Epithelial cell of proximal tubule (primary cell): ENCODE results near the gene IFNB1. TPM values are rescaled to one million over a fixed set of nuclear protein-coding genes. Genes with fewer than 3 reads are reported as not detected.

Experiments
- DNase-seq: peaks from one replicate; pipeline ENCODE4 v3.0.0-alpha.2; 2011; ENCODE audit warnings: low read depth
- H3K4me3 ChIP-seq: 2 replicates; pipeline ENCODE4 v1.5.1; 2011; ENCODE audit warnings: low read depth, mild to moderate bottlenecking, low read length
- total RNA-seq: library from RNA; depleted of rRNA; stranded (reverse); fragments of >200 nt; gene quantifications from 2 replicates; pipeline ENCODE4 v1.2.3, GENCODE V29; 2015
- TF ChIP-seq, protein P1 (sequence below): conservative IDR thresholded peaks from 2 replicates; pipeline ENCODE4 v1.5.1; 2012; ENCODE audit warnings: low read depth, mild to moderate bottlenecking, low read length

Gene IFNB1
- total RNA-seq, 1 donor from 2014 or later, result not detected

DNA sequence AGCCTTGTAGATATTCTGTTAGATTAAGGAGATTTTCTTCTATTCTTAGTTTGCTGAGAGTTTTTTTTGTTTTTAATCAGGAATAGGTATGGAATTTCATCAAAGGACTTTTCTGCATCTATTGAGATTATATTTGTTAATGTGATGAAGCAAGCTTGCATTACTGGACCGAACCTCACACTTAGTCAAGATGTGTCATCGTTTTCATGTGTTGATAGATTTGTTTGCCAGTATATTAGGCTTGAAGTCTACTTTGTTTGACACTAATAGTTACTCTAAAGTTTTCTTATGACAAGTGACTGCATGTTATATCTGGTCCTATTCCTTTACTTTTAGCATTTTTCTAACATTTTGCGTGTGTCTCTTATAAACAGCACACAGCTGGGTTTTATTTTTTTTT lies 33.9 kb downstream of the IFNB1 start:
- DNase-seq, result no peak
- TF ChIP-seq, protein P1, sequence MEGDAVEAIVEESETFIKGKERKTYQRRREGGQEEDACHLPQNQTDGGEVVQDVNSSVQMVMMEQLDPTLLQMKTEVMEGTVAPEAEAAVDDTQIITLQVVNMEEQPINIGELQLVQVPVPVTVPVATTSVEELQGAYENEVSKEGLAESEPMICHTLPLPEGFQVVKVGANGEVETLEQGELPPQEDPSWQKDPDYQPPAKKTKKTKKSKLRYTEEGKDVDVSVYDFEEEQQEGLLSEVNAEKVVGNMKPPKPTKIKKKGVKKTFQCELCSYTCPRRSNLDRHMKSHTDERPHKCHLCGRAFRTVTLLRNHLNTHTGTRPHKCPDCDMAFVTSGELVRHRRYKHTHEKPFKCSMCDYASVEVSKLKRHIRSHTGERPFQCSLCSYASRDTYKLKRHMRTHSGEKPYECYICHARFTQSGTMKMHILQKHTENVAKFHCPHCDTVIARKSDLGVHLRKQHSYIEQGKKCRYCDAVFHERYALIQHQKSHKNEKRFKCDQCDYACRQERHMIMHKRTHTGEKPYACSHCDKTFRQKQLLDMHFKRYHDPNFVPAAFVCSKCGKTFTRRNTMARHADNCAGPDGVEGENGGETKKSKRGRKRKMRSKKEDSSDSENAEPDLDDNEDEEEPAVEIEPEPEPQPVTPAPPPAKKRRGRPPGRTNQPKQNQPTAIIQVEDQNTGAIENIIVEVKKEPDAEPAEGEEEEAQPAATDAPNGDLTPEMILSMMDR, result no peak
- H3K4me3 ChIP-seq, result no peak overlapping the region

DNA sequence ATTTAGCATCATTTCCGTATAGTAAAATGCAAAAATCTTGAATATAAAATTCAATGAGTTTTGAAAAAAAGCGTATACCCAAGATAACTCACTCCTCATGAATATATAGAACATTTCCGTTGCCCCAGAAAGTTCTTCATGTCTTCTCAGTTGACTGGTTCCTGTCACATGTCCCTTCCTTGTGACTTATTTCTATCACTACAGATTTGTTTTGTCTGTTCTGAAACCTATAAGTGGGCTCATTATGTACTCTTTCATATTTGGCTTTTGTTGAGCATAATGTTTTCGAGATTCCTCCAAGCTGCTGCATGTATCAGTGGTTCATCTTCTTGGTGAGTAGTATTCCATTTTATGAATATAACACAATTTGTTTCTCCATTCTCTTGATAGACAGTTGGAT lies 35.3 kb downstream of the IFNB1 start:
- no peak overlapping the region for H3K4me3 ChIP-seq
- no peak for DNase-seq
- TF ChIP-seq, protein P1, result no peak

DNA sequence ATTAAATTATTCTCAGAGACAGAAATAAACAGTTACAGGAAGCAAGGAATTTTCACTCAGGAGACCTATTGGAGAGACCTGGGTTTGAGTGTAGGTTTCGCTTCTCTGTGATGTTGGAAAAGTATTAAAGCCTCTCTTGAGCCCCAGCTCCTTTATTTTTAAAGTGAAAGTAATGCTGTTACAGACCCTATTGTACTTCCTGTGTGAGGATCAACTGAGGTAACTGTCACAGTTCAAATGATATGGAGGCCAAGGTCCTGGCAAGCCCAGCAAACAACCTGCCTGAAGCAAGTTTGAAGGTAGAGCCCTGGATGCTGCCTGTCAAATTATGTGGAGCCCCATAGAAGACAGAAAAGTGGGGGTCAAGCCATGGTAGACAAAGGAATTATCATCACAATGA lies 38.4 kb downstream of the IFNB1 start:
- TF ChIP-seq, protein P1, result no peak
- no peak for DNase-seq
- H3K4me3 ChIP-seq, result no peak overlapping the region

DNA sequence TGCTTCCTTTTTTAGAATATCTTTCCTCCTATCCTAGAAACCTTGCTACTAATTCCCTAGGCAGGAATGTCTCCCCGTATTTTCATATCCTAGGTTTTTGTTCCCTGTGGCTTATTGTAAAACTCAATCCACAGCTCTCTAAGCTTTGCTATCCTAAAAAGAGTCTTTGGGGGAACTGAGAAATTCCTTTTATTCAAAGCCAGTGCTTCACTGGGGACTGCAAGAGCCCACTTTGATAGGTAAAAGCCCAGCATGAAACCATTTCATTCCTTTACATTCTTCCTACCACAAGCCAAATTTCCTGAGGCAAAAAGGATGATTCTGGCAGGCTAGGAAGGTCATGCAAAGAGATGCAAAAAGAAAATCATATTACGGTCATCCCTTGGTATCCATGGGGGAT lies 40.5 kb downstream of the IFNB1 start:
- H3K4me3 ChIP-seq, result no peak overlapping the region
- TF ChIP-seq, protein P1, result no peak
- no peak for DNase-seq

DNA sequence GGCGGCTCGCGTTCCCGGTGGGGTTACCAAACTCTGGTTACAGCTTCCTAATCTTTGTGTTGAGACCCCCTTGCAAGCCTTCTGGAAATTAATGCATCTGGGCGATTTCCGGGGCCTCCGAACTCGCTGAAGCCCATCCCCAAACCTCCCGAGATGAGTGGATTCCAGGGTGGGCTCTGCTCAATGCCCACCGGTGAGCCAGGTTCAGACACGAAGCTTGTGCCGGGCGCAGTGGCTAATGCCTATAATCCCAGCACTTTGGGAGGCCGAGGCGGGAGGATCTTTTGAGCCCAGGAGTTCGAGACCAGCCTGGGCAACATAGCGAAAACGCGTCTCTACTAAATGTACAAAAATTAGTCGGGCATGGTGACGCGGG lies 45.9 kb downstream of the IFNB1 start:
- no peak for DNase-seq
- TF ChIP-seq, protein P1, result no peak
- peak overlapping the region; percentile 53 for H3K4me3 ChIP-seq

DNA sequence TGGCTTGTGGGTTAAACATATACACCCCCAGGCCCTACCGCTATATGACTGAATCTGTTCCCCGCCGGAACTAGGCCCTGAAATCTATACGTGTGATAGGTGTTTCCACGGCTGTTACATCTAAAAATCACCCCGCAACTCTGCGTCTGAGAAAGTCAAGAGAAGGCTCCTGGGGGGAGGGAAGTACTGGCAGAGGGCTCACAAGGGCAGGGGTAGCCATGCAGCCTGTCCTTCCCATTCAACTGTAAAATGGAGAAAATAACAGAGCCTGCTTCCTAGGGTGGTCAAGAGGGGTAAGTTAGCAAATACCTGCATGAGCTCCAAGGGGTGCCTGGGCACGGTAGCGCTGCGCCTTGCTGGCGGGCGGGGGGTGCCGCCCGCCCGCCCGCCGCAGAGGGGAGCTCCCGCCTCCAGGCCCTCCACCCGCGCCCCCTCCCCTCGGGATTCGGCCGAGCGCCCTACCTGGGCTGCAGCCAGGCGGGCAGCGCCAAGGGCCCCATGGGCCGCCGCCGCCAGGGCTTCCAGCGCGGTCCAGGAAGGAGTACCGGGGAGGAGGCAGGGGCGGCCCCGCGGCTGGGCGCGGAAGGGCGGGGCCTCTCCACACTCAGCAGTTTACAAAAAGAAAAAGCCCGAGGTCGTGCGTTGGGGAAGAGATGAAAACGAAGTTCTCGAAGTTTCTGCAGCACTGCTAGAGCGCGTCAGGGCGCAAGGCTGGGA lies 46.5 kb downstream of the IFNB1 start, which contains the start of gene HACD4:
HACD4 (minus strand) TSS at position 550 of the 717 bp plus-strand sequence; CDS start at position 500, 50 bp downstream.
- peak within 1 kb of the TSS; percentile 53 for H3K4me3 ChIP-seq
- TF ChIP-seq, protein P1, result no peak
- no peak for DNase-seq

DNA sequence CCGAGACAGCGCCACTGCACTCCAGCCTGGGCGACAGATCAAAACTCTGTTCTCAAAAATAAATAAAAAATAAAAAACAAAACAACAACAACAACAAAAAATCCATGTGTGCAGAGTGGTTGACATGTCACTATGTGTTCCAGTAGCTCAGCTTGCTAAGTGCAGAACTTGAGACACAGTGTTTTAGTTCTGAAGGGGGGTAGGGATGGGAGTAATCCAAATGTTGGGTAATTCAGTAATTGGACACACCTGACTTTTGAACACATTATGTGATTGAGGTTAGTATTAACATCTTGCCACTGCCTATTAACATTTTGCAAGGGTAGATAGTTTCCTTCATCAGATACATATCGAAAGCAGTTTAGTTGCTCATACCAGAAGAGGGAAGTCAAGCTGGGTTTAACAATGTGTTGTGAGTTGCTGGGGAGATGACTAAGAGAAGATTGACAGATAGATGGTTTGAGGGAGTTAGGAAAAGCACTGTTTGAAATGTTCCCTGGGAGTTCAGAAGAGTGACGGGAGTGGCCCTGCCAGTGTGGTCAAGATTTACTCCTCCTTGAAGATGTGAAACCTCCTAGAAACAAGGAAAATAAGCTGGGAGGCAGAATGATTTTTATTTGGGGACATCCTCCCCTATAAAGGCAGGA lies 47.2 kb downstream of the IFNB1 start:
- DNase-seq, result no peak
- TF ChIP-seq, protein P1, result no peak
- peak overlapping the region; percentile 53 for H3K4me3 ChIP-seq
